Tibial nerve (tissue), 4 donors: ENCODE data around the gene EVX1. TPM values are rescaled to one million over a fixed set of nuclear protein-coding genes. Genes with fewer than 3 reads are reported as not detected.
A peak's percentile ranks its signal among the peaks of the same experiment; 100 is the strongest.

Experiments
- DNase-seq, 2 donors: peaks; one replicate each; pipeline ENCODE4 v3.0.0-alpha.2; 2019; ENCODE audit warnings: low spot score in 2 of 2
- H3K27ac ChIP-seq, 4 donors: fragments of 200-600 bp; sonication (generic) in 3 of 4; one replicate each; pipeline ENCODE4 v1.5.1; 2017 to 2019; ENCODE audit warnings: mild to moderate bottlenecking in 1 of 4
- H3K27me3 ChIP-seq, 2 donors: fragments of 200-600 bp; sonication (generic) in 1 of 2; one replicate each; pipeline versions ENCODE4 v1.5.1 to v1.6.0; 2017 to 2019
- H3K36me3 ChIP-seq, 3 donors: fragments of 200-600 bp; sonication (generic); one replicate each; pipeline ENCODE4 v1.5.1; 2018 to 2019
- H3K4me1 ChIP-seq, 4 donors: fragments of 200-600 bp; sonication (generic) in 3 of 4; one replicate each; pipeline ENCODE4 v1.5.1; 2017 to 2019
- H3K4me3 ChIP-seq, 4 donors: fragments of 200-600 bp; sonication (generic) in 3 of 4; one replicate each; pipeline ENCODE4 v1.5.1; 2017 to 2019; ENCODE audit warnings: mild to moderate bottlenecking in 1 of 4, moderate library complexity in 1 of 4
- H3K9me3 ChIP-seq, 4 donors: fragments of 200-600 bp; sonication (generic) in 3 of 4; one replicate each; pipeline ENCODE4 v1.5.1; 2017 to 2019
- EP300 ChIP-seq, 2 donors: sonication (generic); formaldehyde crosslinking; IDR thresholded peaks; one replicate each; pipeline ENCODE4 v1.6.1; 2017; ENCODE audit warnings: antibody characterized with exemption in 2 of 2, mild to moderate bottlenecking in 1 of 2
- POLR2A ChIP-seq, 2 donors: fragments of 450-650 bp; IDR thresholded peaks; one replicate each; pipeline ENCODE4 v1.6.1; 2017; ENCODE audit warnings: antibody characterized with exemption in 2 of 2, mild to moderate bottlenecking in 2 of 2, moderate library complexity in 2 of 2
- WGBS, 2 donors: methylation state at CpG; one replicate each; pipeline ENCODE4 v1.1.5; 2018; 5-methylcytosine and 5-hydroxymethylcytosine counted together
- total RNA-seq, 4 donors: library from RNA; depleted of rRNA; stranded (reverse); fragments of >200 nt; gene quantifications; one replicate each; pipeline ENCODE4 v1.1.0, GENCODE V29; 2016
- TF ChIP-seq, protein P1 (sequence below), 5 experiments: fragments of 200-600 bp in 3 of 5; fragments of 450-650 bp in 2 of 5; sonication (generic) in 3 of 5; IDR thresholded peaks; one replicate each; pipeline ENCODE4 v1.5.1; 2016 to 2019; ENCODE audit warnings: antibody characterized with exemption in 5 of 5, mild to moderate bottlenecking in 3 of 5, moderate library complexity in 2 of 5

The EVX1 gene
- total RNA-seq, 4 donors from 2014 or later, result not detected

DNA sequence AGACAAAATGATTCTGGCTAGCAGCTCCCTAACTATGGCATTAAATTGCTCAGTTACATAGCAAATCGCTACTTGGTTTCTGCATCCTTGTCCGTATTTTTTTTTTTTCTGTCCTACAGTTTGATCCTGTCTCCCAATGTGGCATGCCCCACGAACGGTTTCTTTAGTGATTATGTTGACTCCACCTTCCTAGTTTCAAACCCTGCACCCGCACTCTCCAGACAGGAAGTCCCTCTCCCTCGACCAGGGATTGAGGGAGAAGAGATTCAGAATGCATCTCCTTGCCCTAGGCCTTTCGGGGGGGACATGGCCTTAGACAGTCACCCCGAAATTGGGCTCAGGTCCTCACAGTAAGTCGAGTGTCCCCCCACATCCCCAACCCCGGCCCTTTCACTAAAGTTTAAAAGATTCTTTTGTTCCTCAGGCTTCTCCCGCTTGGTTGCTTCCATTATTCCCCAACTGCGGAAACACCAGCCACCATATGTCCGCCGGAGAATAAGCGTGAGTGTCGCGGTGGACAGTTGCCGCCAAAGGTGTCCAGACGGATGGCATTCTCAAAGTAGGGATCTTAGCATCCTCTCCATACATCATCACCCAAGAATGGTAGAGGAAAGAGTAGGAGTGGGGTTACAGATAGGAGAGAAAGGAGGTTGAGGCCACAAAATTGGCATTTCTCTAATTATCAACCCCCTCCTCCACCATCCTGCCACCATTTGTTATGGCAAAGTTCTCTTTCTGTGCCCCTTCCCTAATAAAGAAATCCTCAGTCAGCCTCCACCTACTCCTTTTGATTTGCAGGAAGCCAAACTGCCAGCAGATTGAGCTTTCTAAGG lies 7.3 kb downstream of the EVX1 start:
- Histone ChIP-seq H3K27ac (no peak overlapping the region), H3K9me3 (no peaks in the 10 kb centered on the region), H3K4me1 (peaks cover 0 to 46% (median 21%) of the 10 kb centered on the region in 4 donors), H3K36me3 (no peaks in the 10 kb centered on the region), H3K4me3 (no peak overlapping the region), H3K27me3 (peaks cover 0 to 97% of the 10 kb centered on the region in 2 donors)
- WGBS, 2 donors, result 16 to 18% methylated on average over 19 of the region's 19 CpGs
- no peak for DNase-seq
- TF ChIP-seq, protein P1, sequence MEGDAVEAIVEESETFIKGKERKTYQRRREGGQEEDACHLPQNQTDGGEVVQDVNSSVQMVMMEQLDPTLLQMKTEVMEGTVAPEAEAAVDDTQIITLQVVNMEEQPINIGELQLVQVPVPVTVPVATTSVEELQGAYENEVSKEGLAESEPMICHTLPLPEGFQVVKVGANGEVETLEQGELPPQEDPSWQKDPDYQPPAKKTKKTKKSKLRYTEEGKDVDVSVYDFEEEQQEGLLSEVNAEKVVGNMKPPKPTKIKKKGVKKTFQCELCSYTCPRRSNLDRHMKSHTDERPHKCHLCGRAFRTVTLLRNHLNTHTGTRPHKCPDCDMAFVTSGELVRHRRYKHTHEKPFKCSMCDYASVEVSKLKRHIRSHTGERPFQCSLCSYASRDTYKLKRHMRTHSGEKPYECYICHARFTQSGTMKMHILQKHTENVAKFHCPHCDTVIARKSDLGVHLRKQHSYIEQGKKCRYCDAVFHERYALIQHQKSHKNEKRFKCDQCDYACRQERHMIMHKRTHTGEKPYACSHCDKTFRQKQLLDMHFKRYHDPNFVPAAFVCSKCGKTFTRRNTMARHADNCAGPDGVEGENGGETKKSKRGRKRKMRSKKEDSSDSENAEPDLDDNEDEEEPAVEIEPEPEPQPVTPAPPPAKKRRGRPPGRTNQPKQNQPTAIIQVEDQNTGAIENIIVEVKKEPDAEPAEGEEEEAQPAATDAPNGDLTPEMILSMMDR (IDR thresholded peaks at IDR 0.05), result no peak
- no peak for TF ChIP-seq EP300 (IDR thresholded peaks at IDR 0.05)

GRCh38 chr7:27250557-27251070 lies 8.0 kb downstream of the EVX1 start:
- no peaks in the 10 kb centered on the region for H3K36me3 ChIP-seq
- H3K4me1 ChIP-seq, result peaks cover 0 to 39% (median 15%) of the 10 kb centered on the region in 4 donors
- H3K27me3 ChIP-seq, result peaks cover 0 to 94% of the 10 kb centered on the region in 2 donors
- no peak overlapping the region for H3K4me3 ChIP-seq
- WGBS, 2 donors, result 24 to 27% methylated on average over 6 of the region's 6 CpGs
- TF ChIP-seq POLR2A (IDR thresholded peaks at IDR 0.05), result no peak
- no peak overlapping the region for H3K27ac ChIP-seq
- no peaks in the 10 kb centered on the region for H3K9me3 ChIP-seq
- no peak for DNase-seq

- Histone ChIP-seq H3K9me3 (no peaks in the 10 kb centered on the region), H3K4me1 (peaks cover 0 to 33% (median 10%) of the 10 kb centered on the region in 4 donors), H3K36me3 (no peaks in the 10 kb centered on the region), H3K27me3 (peaks cover 0 to 88% of the 10 kb centered on the region in 2 donors), H3K27ac (no peak overlapping the region), H3K4me3 (peak overlapping the region in 1 of 4 donors; percentile 37)
- DNase-seq, result no peak
- 12 to 13% methylated on average over 22 to 23 of the region's 29 CpGs for WGBS, 2 donors
- TF ChIP-seq EP300 (IDR thresholded peaks at IDR 0.05) (no peak), POLR2A (IDR thresholded peaks at IDR 0.05) (no peak)
- TF ChIP-seq, protein P1 (IDR thresholded peaks at IDR 0.05), result no peak
Observed at GRCh38 chr7:27251136-27251651, 8.6 kb downstream of the EVX1 start.

GRCh38 chr7:27251652-27252590 lies 9.3 kb downstream of the EVX1 start:
- TF ChIP-seq, protein P1 (IDR thresholded peaks at IDR 0.05), result no peak
- TF ChIP-seq EP300 (IDR thresholded peaks at IDR 0.05) (no peak), POLR2A (IDR thresholded peaks at IDR 0.05) (no peak)
- WGBS, 2 donors, result 10 to 17% methylated on average over 48 to 53 of the region's 72 CpGs
- no peak for DNase-seq
- peaks cover 0 to 29% (median 9%) of the 10 kb centered on the region in 4 donors for H3K4me1 ChIP-seq
- no peaks in the 10 kb centered on the region for H3K9me3 ChIP-seq
- peaks cover 0 to 81% of the 10 kb centered on the region in 2 donors for H3K27me3 ChIP-seq
- H3K4me3 ChIP-seq, result peak overlapping the region in 1 of 4 donors; percentile 37
- no peaks in the 10 kb centered on the region for H3K36me3 ChIP-seq
- H3K27ac ChIP-seq, result no peak overlapping the region

- peaks cover 0 to 54% of the 10 kb centered on the region in 2 donors for H3K27me3 ChIP-seq
- no peak for DNase-seq
- WGBS, 2 donors, result 78 to 88% methylated on average over 1 of the region's 1 CpG
- H3K36me3 ChIP-seq, result no peaks in the 10 kb centered on the region
- H3K27ac ChIP-seq, result no peak overlapping the region
- TF ChIP-seq, protein P1 (IDR thresholded peaks at IDR 0.05), result no peak
- TF ChIP-seq EP300 (IDR thresholded peaks at IDR 0.05), result no peak
- no peak for TF ChIP-seq POLR2A (IDR thresholded peaks at IDR 0.05)
- H3K9me3 ChIP-seq, result no peaks in the 10 kb centered on the region
- no peak overlapping the region for H3K4me3 ChIP-seq
- peaks cover 0 to 22% (median 9%) of the 10 kb centered on the region in 4 donors for H3K4me1 ChIP-seq
Observed at GRCh38 chr7:27254625-27255024, 12.0 kb downstream of the EVX1 start.
